NCI-H446 treated with DMSO at 0.1 percent for 48 hours (cell line): ENCODE data around the gene UFD1.
A peak's percentile ranks its signal among the peaks of the same experiment; 100 is the strongest.
"Not testable (repeated sequence)": the region's sequence is repeated elsewhere in the genome, so short reads cannot be mapped to it uniquely, and the experiment has no call there.

ENCODE experiments used
- DNase-seq: peaks from one replicate; lab custom pipeline; 2025; lab: John Stamatoyannopoulos, UW

Gene UFD1

GRCh38 chr22:19449422-19449767, 29.6 kb downstream of the UFD1 start:
- no peak for DNase-seq

DNA sequence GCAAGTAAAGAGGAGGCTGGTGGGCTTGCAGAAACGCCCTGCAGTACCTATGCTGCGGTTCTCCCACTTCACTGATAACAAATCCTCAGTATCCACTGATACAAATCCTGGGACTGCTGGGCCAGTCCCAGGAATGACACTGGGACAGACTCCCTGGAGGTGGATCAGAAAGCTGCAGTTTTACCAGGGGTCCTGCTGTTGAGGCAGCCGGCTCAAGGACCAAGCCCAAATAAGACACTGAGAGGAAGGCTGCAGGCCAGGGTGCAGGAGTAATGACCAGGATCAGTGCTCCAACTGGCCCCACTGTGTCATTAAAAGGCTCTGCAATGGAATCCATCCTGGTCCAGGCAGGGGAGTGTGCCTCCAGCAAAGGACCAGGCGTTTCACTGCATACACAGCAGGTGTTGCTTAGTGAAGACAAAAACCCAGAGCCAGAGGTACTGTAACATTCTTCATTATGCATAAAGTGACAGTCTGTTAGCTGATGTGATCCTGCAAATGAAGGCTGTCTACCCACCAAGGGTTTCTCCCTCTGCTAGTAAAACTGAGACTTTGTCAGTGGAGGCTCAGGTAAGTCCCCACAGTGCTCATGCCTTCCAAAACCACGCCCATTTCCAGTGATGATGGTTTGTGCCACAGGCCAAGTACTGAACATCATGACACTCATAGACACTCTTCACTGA, 30.1 kb downstream of the UFD1 start:
- DNase-seq = no peak

DNA sequence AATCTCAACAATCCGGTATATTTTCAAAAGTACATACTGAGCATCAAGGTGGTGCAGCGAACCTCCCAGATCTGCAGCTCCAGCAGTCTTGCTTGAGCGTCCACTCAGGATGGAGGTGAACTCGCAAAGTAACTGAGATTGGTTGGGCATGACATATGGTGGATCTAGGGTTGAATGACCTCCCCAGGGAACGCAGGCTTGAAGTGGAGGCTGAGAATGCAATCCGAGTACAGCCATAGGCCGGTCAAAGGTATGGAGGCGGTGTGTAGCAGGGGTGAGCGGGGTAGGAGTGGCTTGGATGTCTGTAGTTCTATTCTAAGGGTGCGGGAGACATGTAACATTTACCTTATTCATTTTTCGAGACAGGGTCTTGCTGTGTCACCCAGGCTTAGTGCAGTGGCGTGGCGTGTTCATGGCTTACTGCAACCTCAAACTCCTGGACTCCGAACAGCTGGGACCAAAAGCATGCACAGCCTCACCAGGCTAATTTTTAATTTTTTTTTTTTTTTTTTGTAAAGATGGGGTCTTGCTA, 30.9 kb downstream of the UFD1 start:
- peak; percentile 74 for DNase-seq

DNA sequence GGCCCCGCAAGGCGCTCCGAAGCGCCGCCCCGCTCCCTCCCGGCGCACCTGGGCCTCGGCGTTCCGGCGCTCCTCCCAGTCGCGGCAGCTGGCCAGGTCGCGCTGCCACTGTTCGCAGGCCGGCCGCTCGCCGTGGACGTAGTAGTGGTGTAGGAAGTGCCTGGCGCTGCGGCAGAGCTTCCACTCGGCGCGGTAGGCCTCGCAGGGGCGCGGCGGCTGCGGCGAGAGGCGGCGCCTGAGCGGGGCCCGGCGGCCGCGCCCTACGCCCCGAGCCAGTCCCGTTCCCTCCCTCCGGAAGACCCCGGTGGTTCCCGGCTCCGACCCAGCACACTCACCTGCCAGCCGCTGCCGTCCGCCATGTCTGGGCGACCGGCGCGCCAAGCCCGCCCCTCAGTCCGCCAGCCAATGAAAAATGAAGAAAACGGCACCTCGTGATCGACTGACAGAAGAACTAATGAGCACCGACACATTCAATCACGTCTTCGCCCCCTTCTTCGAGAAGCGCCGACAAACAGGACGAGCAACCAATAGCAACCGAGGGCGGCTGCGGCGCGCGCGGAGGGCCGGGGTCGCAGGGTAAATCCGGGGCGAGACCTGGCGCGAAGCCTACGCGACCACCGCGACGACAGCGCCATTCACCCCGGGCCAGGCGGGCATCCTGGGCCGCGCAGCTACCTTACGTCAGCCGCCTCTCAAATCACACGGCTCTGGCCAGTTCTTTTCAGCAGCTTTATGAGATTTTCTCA, 31.5 kb downstream of the UFD1 start, which contains the start of gene C22orf39:
Gene C22orf39 (minus strand): TSS at position 382 of the 746 bp plus-strand sequence. CDS start 23 bp downstream, at position 359.
- peak; percentile 95 for DNase-seq

DNA sequence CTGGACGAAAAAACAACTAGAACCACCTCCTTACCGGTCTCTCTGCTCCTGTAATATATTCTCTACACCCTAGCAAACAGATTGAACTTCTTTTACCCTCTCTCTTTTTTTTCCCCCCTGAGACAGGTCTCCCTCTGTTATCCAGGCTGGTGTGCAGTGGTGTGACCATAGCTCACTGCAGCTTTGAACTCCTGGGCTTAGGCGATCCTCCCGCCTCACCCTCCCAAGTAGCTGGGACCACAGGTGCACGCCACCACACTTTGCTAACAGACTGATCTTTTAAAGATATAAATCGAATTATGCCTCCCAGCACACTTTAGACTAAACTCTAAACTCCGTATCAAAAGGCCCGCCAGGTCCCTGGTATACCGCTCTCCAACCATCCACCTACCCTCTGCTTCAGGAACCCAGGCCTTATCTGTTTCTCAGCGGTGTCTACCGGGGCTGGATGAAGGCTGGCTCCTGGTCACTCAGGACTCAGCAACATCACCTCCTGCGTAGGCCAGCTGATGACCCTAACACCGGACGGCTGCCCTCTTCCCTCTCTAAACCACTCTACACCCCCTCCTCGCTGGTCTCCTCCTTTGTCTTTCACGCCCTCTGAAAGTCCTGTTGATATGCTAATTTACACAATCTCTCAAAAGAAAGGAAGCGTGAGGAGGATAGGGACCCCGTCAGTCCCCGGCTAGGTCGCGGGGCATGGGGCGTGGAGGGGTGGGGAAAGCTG, 32.2 kb downstream of the UFD1 start:
- DNase-seq = no peak

DNA sequence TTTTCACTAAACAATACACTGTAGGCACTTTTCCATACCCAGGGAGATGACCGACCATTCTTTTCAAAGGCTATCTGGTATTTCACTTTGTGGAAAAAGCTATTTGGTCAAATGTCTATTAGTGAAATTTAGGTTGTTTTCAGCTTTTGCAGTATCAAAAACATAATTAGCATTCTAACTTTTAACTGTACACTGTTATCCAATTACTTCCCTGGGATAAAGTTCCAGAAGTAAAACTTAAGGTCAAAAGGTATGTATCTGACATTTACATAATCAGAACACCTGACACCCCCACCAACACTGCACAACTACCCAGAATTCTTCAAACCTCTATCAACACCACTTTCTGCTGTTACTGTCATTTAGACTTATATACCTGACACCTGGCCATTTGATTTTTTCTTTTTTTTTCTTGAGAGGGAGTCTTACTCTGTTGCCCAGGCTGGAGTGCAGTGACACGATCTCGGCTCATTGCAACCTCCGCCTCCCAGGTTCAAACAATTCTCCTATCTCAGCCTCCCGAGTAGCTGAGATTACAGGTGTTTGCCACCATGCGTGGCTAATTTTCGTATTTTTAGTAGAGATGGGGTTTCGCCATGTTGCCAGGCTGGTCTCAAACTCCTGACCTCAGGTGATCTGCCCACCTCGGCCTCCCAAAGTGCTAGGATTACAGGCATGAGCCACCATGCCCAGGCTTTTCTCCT, 33.6 kb downstream of the UFD1 start:
- not testable (repeated sequence) for DNase-seq

DNA sequence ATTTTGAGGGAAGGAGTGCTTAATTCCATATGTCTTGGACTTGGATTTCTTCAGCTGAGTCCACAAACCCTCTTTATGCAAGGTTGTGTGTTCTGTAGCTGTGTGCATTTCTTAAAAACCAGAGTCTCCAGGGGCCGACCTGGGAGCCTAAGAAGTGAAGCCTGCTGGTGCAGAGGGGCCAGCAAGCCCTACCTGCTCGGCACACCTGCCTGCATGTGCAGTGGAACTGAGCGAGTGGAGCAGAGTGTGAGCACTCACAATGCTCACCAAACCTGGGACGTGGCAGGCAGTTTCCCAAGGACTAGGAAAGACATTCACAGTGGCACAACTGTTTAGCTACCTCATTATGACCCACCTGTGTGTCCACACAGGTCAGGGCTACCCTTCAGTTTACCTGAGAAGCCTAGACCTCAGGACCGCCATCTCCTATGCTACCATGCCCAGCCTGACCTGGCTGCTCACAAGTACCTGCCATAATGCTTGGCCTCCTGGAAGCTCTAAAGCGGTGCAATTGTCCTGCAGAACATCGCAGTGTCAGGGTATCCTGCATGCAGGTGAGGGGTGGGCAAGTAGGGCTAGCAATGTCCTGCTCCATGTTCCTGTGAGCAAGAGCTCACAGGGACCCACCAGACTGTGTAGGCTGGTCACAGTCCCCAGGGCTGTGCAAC, 35.3 kb downstream of the UFD1 start:
- no peak for DNase-seq

- no peak for DNase-seq
Measured at GRCh38 chr22:19442166-19442565, 36.8 kb downstream of the UFD1 start.

DNA sequence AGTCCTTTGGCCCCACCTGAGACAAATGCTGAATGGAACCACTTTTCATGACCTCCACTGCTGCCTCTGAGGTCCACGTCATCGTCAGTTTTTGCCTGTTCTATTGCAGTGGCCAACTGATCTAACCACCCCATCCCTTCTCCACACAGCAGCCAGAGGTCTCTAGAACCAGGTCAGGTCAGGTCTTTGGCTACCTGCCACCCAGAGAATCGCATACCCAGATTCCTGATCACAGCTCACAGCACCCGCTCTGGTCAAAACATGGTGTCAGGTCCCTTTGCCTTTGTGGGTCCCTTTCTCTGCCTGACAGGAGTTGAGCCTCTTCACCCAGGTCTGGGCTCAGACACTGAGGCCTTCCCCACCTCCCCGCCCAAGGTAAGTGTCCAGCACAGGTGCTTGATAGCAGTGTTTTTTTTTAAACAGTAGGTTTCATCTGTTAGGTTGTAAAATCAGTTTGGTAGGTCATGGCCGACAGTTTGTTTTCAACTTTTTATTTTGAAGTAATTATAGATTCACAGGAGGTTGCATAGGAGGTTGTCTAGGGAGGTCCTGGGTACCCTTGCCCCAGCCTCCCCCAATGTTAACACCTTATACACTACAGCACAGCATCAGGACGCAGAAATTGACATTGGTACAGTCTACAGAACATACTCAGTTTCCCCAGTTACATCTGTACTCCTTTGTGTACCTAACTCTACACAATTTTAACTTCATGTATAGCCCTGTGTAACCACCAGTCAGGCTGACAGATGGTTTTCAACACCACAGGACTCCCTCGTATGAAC, 38.4 kb downstream of the UFD1 start:
- no peak for DNase-seq

- peak; percentile 10 for DNase-seq
Measured at GRCh38 chr22:19438298-19438697, 40.7 kb downstream of the UFD1 start.

DNA sequence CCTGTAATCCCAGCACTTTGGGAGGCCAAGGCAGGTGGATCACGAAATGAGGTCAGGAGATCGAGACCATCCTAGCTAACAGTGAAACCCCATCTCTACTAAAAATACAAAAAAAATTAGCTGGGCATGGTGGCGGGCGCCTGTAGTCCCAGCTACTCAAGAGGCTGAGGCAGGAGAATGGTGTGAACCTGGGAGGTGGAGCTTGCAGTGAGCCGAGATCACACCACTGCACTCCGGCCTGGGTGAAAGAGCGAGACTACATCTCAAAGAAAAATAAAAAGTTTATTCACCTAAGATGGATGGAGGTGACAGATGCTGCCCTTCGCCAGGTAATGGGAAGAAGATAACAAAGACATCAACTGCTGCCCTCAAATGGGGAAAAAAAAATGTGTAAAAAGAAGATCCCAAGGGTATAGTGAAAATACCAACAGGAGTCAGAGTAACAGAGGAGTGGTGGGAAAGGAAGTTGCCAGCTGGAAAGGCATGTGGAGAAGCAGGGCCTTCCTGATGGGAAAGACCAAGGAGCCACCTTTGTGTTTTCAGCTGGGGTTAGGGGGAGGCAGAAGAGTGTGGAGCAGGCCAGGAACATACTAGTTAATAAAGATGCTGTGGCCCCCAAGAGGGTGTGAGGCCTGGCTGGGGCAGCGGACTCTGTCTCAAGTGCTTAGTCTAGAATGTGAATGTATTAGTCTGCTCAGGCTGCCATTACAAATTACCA, 42.4 kb downstream of the UFD1 start:
- not testable (repeated sequence) for DNase-seq

- no peak for DNase-seq
Measured at GRCh38 chr22:19434829-19435580, 44.0 kb downstream of the UFD1 start.

DNA sequence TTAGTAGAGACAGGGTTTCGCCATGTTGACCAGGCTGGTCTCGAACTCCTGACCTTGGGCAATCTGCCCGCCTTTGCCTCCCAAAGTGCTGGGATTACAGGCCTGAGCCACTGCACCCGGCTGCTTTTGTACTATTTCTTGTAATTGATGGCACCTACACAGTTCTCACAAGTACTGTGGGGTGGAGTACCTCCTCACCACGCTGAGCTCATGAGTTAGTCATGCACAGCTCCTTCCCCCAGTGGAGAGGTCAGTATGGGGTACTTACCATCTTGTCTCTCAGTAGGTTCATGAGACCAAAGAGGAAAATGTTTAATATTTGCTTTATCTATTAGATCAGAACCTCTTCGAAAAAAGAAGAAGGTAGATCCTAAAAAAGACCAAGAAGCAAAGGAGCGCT, 44.6 kb downstream of the UFD1 start:
- DNase-seq = no peak

DNA sequence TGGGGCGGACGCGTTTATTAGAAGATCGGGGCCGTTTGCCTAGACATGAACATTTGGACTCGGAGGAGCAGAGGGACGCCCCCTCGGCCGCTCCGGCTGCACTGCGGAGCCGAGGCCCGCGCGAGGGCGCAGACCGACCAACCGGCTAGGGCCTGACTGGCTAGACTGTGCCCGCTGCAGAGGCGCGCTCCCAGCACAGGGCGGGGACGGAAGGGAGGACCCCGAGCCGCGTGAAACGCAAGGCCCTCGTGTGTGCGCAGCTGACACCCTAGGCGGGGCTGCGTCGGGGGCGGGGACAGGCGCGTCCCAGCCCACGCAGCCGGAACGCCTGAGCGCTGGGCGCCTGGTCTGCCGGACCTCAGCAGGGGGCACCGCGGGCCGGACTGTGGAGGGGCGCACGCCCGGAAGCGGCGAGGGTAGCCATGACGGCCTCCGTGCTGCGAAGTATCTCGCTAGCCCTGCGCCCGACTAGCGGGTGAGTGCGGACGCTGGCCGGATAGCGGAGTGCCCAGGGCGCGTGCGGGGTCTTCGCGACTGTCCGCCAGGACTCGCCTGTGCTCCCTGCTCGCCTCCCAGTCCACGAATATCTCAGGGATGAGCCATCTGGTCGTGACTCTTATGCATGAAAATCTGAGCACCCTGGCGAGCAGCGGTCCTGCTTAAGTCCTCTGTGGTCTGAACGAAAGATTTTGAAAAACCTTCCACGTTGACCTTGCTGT, 46.7 kb downstream of the UFD1 start, which contains the start of gene MRPL40:
Gene MRPL40 (plus strand): TSS at position 413 of the 719 bp plus-strand sequence. CDS start 10 bp downstream, at position 423.
- peak; percentile 83 for DNase-seq

DNA sequence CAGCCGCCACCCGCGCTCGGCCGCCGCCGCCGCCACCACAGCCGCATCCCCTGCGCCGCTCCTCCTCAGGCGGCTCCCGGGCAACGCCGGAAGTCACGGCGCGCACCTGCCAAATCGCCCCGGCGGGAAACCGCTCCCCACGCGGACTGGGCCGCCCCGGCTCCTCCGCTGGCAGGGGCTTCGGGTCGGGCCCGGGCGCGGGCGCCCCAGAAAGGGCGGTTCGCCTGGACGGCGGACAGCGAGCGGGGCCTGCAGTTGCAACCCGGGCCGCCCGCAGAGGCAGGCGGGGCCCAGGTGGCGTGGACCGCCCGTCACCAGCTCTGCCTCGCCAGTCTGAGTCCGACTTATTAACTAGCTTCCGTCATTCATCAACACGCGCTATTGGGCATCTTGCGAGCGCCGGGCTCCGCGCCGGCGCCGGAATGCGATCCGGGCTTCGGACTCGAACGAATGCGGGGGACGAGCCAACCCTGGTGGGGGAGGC, 47.3 kb downstream of the UFD1 start, which contains the start of gene HIRA:
Gene HIRA (minus strand): TSS at position 85 of the 484 bp plus-strand sequence. CDS start 257 bp downstream, outside the sequence.
- peak; percentile 73 for DNase-seq

DNA sequence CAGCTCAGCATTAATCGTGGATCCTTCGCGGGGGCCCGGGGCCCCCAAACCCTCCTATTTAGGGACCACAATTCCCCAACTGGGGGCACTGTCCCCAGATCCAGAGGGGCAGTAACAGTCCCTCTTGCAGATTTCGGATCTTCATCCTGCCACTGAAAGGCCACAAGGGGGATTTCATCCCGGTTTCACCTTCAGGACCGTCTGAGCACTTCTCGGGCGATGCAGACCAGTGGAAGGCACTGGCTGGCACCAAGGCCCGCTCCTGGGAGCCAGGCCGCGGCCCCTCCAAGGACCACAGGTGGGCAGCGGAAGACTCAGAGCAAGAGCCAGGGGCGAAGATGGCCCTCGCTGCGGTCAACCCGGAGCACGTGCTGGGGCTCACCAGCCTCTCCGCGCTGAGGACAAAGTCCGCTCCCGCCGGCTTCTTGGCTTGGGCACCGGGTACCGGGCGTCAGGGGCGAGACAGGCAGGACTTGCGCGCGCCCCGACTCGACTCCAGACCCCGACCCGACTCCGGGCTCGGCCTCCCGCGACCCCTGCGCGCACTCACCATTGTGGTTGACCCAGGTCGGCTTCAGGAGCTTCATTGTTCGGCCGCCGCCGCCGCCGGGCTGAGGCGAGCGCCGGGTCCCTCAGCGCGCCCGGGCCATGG, 48.0 kb downstream of the UFD1 start:
- no peak for DNase-seq
